NCI-H1930 (cell line): Measurements from ENCODE around the gene KATNA1.
"Not testable (repeated sequence)": the region's sequence is repeated elsewhere in the genome, so short reads cannot be mapped to it uniquely, and the experiment has no call there.

Source experiments
- DNase-seq, 2 experiments: peaks; one replicate each; lab custom pipeline; 2025; lab: John Stamatoyannopoulos, UW

Gene KATNA1

GRCh38 chr6:149648148-149649145, at the start of gene KATNA1:
Gene KATNA1, minus strand, starts transcription at chr6:149648714. Its CDS starts 10,167 bp downstream, at chr6:149638547.
- peak; percentile 72 to 81 for DNase-seq

GRCh38 chr6:149698175-149698574, 49.7 kb upstream of the KATNA1 start:
- DNase-seq, result no peak

DNA sequence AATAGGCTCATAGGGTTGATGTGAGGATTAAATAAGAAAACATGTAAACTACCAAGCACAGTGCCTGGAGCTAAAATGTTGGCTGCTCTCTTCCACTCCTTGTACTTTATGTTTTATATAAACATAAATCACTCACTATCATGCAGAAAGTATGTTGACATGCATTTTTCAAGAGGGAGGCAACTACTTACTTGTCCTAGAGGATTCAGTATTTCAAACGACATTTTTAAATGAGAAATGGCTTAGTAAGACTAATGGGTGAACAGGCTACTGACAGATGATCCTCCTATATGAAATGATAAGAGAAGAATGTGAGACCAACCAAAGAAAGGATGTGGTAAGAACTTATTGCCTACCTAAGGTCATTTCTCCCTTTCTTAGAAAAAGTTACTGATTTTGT, 48.4 kb upstream of the KATNA1 start:
- DNase-seq, result no peak

GRCh38 chr6:149694921-149695320, 46.4 kb upstream of the KATNA1 start:
- DNase-seq, result no peak

DNA sequence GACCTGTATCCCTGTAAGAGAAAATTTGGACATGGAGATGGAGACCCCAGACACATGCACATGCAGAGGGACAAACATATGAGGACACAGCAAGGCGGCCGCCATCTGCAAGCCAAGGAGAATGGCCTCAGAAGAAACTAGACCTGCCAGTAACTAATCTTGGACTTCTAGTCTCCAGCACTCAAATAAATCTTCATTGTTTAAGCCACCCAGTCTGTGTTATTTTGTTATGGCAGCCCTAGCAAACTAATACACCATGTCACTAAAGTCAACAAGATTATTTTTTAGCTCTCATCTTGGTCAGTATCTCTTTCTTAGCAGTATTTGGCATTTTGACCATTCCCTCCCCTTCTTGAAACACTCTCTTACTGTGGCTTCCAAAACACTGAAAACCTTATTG, 42.7 kb upstream of the KATNA1 start:
- DNase-seq, result no peak

DNA sequence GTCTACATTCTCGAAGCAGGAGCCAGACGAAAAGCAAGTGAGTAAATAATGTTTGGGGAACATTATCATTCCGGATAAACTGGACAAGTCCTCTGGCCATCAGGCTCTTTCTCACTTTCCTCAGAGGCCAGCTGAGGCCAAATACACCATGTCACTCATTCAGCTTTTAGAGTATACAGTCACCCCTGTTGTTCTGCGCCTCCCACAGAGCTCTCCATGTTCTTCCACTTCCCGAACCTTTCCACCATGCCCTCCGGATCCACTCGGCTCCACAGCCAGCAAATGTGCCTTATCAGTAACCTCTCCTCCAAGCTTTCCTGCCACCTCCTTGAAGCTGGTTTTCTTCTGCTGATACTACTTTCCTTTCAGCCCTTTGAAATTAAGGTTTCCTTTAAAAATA, 37.7 kb upstream of the KATNA1 start:
- no peak for DNase-seq

DNA sequence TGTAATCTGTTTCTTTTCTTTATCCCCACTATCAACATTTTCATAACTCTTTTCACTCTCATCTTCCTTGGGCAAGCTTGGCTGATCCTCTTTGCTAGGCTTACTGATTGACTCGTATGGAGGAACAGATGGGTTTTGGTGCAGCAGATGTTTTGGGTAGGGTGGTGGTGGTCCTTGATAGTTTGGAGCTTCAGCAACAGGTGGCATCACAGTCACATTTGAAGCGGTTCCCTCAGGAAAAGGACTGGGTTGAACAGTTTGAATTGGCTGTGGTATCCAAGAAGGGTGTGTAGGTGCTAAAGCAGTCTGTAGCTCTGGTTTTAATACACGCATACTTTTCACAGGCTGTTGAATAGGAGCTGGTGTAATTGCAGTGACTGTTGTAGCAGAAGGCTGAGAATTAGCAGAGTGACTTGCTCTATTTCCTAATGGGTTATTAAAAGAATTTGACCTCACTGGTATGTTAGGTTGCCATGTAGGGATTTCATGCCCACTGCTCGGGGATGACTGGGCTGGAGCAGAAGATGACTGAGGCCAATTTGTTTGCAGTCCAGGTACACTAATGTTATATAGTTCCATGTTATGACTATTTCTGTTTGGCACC, 34.8 kb upstream of the KATNA1 start:
- DNase-seq, result no peak

DNA sequence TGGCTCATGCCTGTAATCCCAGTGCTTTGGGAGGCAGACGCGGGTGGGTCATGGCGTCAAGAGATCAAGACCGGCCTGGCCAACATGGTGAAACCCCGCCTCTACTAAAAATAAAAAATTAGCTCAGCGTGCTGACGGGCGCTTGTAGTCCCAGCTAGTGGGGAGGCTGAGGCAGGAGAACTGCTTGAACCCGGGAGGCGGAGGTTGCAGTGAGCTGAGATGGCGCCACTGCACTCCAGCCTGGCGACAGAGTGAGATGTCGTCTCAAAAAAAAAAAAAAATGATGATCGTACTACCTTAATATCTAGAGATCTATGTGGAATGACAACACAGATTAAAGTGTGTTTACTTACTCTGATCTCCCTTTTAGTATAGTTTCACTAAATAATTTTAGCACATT, 33.3 kb upstream of the KATNA1 start:
- not testable (repeated sequence) for DNase-seq

- no peak for DNase-seq
Observed at GRCh38 chr6:149681209-149681608, 32.7 kb upstream of the KATNA1 start.

GRCh38 chr6:149680503-149680902, 32.0 kb upstream of the KATNA1 start:
- no peak for DNase-seq

GRCh38 chr6:149672265-149672664, 23.8 kb upstream of the KATNA1 start:
- DNase-seq, result not testable (repeated sequence)

DNA sequence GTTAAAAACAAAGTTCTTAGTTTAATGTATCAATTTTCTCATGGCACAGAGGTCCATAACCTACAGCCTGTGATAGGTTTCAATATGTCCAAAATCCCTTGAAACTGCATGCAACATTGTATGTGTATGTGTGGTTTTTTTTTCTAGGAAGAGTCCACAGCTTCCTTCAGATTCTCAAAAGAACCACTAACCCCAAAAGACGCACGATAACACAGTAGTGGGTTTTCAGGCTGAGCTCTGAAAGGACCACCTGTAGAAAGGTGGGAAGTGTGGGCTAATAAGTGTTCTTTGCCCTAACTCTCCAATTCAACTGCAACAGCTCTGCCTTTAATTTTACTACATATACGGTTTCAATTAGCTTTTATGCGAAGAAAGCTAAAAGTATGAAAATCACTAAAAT, 11.5 kb upstream of the KATNA1 start:
- no peak for DNase-seq

DNA sequence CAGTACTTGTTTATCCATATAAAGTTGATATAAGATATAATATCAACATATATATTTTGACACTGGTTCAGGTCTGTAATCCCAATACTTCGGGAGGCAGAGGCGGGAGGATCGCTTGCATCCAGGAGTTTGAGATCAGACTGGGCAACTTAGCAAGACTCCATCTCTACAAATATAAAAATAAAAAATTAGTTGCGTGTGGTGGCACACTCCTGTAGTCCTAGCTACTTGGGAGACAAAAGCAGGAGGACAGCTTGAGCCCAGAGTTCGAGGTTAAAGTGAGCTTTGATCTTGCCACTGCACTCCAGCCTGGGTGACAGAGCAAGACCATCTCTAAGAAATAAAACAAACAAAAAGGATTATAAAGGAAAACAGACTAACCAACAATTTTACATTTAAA, 8.9 kb upstream of the KATNA1 start:
- DNase-seq, result no peak

GRCh38 chr6:149651056-149651455, 2.5 kb upstream of the KATNA1 start:
- DNase-seq, result no peak

DNA sequence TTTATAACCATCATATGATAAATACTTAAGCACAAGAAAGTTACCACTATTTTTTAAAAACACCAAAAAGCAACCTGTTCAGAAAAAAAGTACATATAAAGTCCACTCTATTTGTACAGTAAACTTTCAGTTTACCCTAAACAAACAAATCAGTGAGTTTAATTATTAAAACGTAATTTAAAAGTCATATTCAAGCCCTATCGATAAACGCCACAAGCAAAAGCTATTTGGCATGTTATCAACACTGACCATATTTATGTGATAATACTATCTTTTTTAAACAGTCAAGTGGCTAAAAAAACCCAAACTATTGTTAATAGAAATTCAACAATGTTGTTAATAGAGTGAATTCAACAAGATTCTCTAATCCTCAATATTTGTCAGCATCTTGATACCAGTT, 1.9 kb downstream of the KATNA1 start:
- no peak for DNase-seq

- DNase-seq, result no peak
Observed at GRCh38 chr6:149642829-149643580, 5.5 kb downstream of the KATNA1 start.

GRCh38 chr6:149636124-149636523, 12.4 kb downstream of the KATNA1 start:
- no peak for DNase-seq

DNA sequence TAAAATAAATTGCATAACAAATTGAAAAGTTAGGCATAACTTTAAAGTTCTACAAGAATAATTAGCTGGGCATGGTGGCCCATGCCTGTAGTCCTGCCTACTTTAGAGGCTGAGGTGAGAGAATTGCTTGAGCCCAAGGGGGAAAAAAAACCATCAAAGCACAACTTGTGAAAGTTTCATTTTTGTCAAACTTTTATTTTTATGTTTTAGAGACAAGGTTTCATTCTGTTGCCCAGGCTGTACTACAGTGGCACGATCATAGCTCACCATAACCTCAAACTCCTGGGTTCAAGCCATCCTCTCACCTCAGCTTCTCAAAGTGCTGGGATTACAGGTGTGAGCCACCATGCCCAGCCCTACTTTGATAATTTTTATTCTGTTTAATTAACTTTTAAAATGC, 14.2 kb downstream of the KATNA1 start:
- DNase-seq, result no peak

- no peak for DNase-seq
Observed at GRCh38 chr6:149628875-149629510, 19.5 kb downstream of the KATNA1 start.

DNA sequence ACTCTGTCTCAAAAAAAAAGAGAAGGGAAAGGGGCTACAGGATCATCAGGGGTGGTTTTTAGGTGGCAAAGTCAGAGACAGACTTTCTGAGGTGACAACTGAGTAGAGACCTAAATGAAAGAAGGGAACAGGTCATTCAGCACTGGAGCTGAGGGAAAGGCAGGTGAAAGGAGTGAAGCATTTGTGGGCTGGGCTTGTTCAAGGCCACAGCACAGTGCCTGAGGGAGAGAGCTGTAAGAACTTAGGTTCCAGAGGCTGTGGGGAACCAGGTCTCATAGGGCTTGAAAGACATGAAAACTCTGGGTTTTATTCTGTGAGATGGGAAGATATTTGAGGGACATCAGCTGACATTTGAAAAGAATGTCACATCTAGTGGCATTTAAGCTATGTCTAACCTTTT, 20.8 kb downstream of the KATNA1 start:
- DNase-seq, result no peak

DNA sequence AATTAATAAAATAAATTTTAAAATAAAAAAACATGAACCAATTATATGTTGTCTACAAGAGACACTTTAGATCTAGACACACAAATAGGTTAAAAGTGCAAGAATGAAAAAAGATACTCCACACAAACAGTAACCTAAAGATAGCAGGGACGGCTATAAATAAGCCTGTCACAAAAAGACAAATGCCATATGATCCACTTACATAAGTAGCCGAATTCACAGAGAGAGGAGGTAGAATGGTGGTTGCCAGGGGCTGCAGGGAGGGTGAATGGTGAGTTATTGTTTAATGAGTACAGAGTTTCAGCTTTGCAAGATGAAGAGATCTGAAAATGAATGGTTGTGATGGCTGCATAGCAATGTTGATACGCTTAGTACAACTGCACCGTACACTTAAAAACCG, 32.7 kb downstream of the KATNA1 start:
- DNase-seq, result no peak

DNA sequence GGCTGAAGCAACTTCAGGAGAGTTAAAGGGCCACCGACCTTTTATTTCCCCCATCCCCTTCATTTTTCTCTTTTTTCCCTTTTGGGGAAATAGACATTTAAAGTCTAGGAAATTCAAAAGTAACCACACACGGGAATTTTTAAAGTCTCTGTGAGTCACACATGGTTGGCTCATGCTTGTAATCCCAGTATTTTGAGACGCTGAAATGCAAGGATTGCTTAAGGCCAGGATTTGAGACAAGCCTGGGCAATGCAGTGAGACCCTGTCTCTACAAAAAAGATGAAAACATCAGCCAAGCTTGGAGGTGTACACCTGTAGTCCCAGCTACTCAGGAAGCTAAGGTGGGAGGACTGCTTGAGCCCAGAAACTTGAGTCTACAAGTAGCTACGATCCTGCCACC, 34.2 kb downstream of the KATNA1 start:
- no peak for DNase-seq
